Adrenal gland (tissue), 12 donors: ENCODE measurements around the gene SDF4. TPM values are rescaled to one million over a fixed set of nuclear protein-coding genes. Genes with fewer than 3 reads are reported as not detected.

Source experiments
- DNase-seq, 7 donors: peaks; one replicate each; pipeline ENCODE4 v3.0.0-alpha.2; 2019 to 2020
- H3K27ac ChIP-seq, 5 donors: fragments of 200-600 bp; sonication (generic) in 4 of 5; 1 replicate in 3 of 5; 2 replicates in 2 of 5; pipeline versions ENCODE4 v1.5.1 to v1.8.0; 2016 to 2020; ENCODE audit warnings: mild to moderate bottlenecking in 1 of 5
- H3K27me3 ChIP-seq: fragments of 200-600 bp; 2 replicates; pipeline ENCODE4 v1.8.0; 2021
- H3K36me3 ChIP-seq, 2 donors: fragments of 200-600 bp; replicated peaks in 1 of 2; 1 replicate in 1 of 2; 2 replicates in 1 of 2; pipeline versions ENCODE4 v1.5.1 to v1.8.0; 2018 to 2022
- H3K4me1 ChIP-seq, 2 donors: fragments of 200-600 bp; replicated peaks in 1 of 2; 1 replicate in 1 of 2; 2 replicates in 1 of 2; pipeline versions ENCODE4 v1.5.1 to v1.8.0; 2018 to 2021
- H3K4me3 ChIP-seq, 4 donors: fragments of 200-600 bp; sonication (generic) in 3 of 4; one replicate each; pipeline ENCODE4 v1.5.1; 2016 to 2018
- H3K9me3 ChIP-seq, 3 donors: fragments of 200-600 bp; sonication (generic) in 1 of 3; replicated peaks in 1 of 3; 1 replicate in 2 of 3; 2 replicates in 1 of 3; pipeline versions ENCODE4 v1.5.1 to v1.8.0; 2016 to 2021
- POLR2A ChIP-seq, 2 donors: fragments of 450-650 bp; IDR thresholded peaks; one replicate each; pipeline ENCODE4 v1.6.1; 2017; ENCODE audit warnings: antibody characterized with exemption in 2 of 2, mild to moderate bottlenecking in 2 of 2, moderate library complexity in 1 of 2
- WGBS, 4 donors: extraction: QIAGEN DNeasy Blood & Tissue Kit in 2 of 4; methylation state at CpG; one replicate each; pipeline versions ENCODE4 v1.1.5 to v1.1.7; 2013 to 2017; 5-methylcytosine and 5-hydroxymethylcytosine counted together
- intact Hi-C, 2 donors: fragments of 100-400 bp; cut with DNase I; formaldehyde crosslinking; loops; one replicate each; pipeline versions ENCODE4 v1.14.1 to v1.15.0; 2022 to 2023
- polyA plus RNA-seq, 3 donors: library from polyadenylated mRNA; stranded (reverse); fragments of 200-250 nt in 2 of 3; fragments of 350-450 nt in 1 of 3; fragmentation: Illumina TruSeq in 1 of 3; extraction: RNeasy Lipid Tissue Mini Kit (QIAGEN cat#74804) in 1 of 3; gene quantifications; one replicate each; pipeline ENCODE4 v1.2.3, GENCODE V29; 2013 to 2014
- total RNA-seq, 9 donors: library from RNA; depleted of rRNA in 4 of 9; stranded (reverse); fragments of >200 nt in 4 of 9; fragments of 120-200 nt in 1 of 9; fragmentation: NEBNext Ultra II Directional in 1 of 9; extraction: Animal tissue kit (Norgen Biotek cat#: 25700) in 1 of 9; gene quantifications; one replicate each; pipeline versions ENCODE4 v1.1.0 to v1.2.4, GENCODE V29; 2013 to 2023
- TF ChIP-seq, protein P1 (sequence below), 6 experiments: fragments of 450-650 bp in 4 of 6; fragments of 200-600 bp in 2 of 6; sonication (generic) in 1 of 6; IDR thresholded peaks; 1 replicate in 5 of 6; 2 replicates in 1 of 6; pipeline versions ENCODE4 v1.5.1 to v1.8.0; 2016 to 2021; ENCODE audit warnings: antibody characterized with exemption in 6 of 6, mild to moderate bottlenecking in 2 of 6, moderate library complexity in 1 of 6
- donor health status: healthy with polysubstance abuse.
- donor health status: Bipolar disorder and iron deficiency.
- donor health status: DM: yes; HTN: yes; CAD: no.
- donor health status: DM: no; HTN: no; CAD: no.
- donor health status: DM: no; HTN: no; CAD: no.
- donor health status: DM: yes; HTN: yes; CAD: no.

SDF4 gene
- total and polyA plus RNA-seq, 12 donors = 49.4 to 221 (median 142) TPM

DNA sequence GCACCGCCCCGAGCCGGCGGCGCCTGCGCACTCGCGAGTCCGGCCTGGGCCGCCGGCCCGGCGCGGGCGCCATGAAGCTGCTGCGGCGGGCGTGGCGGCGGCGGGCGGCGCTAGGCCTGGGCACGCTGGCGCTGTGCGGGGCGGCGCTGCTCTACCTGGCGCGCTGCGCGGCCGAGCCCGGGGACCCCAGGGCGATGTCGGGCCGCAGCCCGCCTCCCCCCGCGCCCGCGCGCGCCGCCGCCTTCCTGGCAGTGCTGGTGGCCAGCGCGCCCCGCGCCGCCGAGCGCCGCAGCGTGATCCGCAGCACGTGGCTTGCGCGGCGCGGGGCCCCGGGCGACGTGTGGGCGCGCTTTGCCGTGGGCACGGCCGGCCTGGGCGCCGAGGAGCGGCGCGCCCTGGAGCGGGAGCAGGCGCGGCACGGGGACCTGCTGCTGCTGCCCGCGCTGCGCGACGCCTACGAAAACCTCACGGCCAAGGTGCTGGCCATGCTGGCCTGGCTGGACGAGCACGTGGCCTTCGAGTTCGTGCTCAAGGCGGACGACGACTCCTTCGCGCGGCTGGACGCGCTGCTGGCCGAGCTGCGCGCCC, 501 bp upstream of the SDF4 start, which contains the start of gene B3GALT6:
Gene B3GALT6 (plus strand): TSS at position 30 of the 588 bp plus-strand sequence. CDS start 42 bp downstream, at position 72.
- Histone ChIP-seq H3K4me3 (peak within 1 kb of the TSS; percentile 66 to 92 (median 76)), H3K9me3 (no peaks in the 10 kb centered on the region), H3K27ac (peak within 1 kb of the TSS; percentile 79 to 94 (median 89)), H3K4me1 (peaks cover 21 to 30% of the 10 kb centered on the region in 2 donors), H3K36me3 (peaks cover 0 to 16% of the 10 kb centered on the region in 2 donors), H3K27me3 (no peaks in the 10 kb centered on the region)
- WGBS, 4 donors = 6 to 33% (median 7%) methylated on average over 8 to 100 of the region's 100 CpGs; no CpG with 5 or more reads in 1 of the 4 donors
- intact Hi-C loops = no loop called here
- TF ChIP-seq, protein P1, sequence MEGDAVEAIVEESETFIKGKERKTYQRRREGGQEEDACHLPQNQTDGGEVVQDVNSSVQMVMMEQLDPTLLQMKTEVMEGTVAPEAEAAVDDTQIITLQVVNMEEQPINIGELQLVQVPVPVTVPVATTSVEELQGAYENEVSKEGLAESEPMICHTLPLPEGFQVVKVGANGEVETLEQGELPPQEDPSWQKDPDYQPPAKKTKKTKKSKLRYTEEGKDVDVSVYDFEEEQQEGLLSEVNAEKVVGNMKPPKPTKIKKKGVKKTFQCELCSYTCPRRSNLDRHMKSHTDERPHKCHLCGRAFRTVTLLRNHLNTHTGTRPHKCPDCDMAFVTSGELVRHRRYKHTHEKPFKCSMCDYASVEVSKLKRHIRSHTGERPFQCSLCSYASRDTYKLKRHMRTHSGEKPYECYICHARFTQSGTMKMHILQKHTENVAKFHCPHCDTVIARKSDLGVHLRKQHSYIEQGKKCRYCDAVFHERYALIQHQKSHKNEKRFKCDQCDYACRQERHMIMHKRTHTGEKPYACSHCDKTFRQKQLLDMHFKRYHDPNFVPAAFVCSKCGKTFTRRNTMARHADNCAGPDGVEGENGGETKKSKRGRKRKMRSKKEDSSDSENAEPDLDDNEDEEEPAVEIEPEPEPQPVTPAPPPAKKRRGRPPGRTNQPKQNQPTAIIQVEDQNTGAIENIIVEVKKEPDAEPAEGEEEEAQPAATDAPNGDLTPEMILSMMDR (IDR thresholded peaks at IDR 0.05) = no peak
- TF ChIP-seq POLR2A (IDR thresholded peaks at IDR 0.05) = peak in 1 of 2 donors; percentile 77
- peak in 1 of 7 donors; percentile 31 for DNase-seq

DNA sequence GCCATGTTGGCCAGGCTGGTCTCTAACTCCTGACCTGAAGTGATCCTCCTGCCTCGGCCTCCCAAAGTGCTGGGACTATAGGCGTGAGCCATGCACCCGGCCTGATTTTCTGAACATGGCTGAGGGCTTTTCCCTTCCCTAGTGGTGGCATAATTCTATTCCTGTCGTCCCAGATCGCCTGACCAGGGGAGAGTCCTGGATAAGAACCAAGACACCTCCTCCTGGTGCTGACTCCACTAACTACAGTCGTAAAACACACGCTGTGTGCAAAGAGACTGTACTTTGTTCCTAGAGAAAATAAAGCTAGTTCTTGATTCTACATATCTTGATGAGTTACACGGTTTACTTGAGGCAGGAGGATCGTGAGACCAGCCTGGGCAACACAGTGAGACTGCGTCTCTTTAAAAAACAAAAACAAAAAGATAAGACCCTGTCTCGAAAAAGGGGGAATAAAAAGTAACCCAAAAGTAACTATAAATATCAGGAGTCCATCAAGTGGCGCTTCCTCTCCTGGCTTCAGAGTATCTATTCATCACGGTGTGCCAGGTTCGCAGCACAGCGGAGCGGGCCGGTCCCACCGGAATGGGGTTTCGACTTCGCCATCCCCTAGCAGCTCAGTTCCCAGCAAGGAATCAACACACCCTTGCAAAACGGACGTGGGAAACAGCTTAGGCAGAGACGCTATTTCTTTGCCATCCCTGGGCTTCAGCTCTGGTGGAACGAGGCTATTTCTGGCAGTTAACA, 973 bp downstream of the SDF4 start:
- H3K4me3 ChIP-seq = peak overlapping the region; percentile 66 to 92 (median 76)
- peaks cover 0 to 26% of the 10 kb centered on the region in 2 donors for H3K36me3 ChIP-seq
- DNase-seq = peak in 1 of 7 donors; percentile 31
- H3K9me3 ChIP-seq = no peaks in the 10 kb centered on the region
- H3K27ac ChIP-seq = peak overlapping the region in 4 of 5 donors; percentile 81 to 94 (median 90)
- H3K4me1 ChIP-seq = peaks cover 21 to 30% of the 10 kb centered on the region in 2 donors
- WGBS, 4 donors = 11 to 16% (median 13%) methylated on average over 18 to 24 of the region's 24 CpGs
- TF ChIP-seq, protein P1 (IDR thresholded peaks at IDR 0.05) = peak in 2 of 6 experiments; percentile 8 to 10
- TF ChIP-seq POLR2A (IDR thresholded peaks at IDR 0.05) = peak in 1 of 2 donors; percentile 4
- no peaks in the 10 kb centered on the region for H3K27me3 ChIP-seq
- intact Hi-C loops = no loop called here

DNA sequence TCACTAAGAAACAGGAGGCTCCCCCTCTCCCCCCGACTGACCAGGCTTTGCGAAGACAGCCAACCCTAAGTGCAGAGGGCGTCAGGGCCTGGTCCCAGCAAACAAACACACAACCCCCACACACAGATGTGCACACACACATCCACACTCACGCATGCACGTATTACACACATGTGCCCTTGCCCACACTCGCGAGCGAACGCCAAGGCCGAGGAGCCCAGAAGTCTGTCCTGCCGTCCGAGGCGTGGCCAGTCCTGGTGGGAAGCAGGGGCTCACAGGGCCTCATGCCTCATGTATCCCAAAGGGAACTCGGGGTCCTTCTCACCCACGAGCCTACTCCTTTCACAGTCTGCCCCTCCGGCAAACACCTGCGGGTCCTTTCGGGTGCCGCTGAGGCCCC, 2.0 kb downstream of the SDF4 start:
- H3K27me3 ChIP-seq = no peaks in the 10 kb centered on the region
- H3K27ac ChIP-seq = no peak overlapping the region
- H3K4me1 ChIP-seq = peaks cover 21 to 30% of the 10 kb centered on the region in 2 donors
- H3K9me3 ChIP-seq = no peaks in the 10 kb centered on the region
- H3K4me3 ChIP-seq = no peak overlapping the region
- intact Hi-C loops = no loop called here
- TF ChIP-seq POLR2A (IDR thresholded peaks at IDR 0.05) = no peak
- TF ChIP-seq, protein P1 (IDR thresholded peaks at IDR 0.05) = no peak
- DNase-seq = no peak
- 79 to 86% (median 82%) methylated on average over 17 to 19 of the region's 19 CpGs for WGBS, 4 donors
- peaks cover 0 to 31% of the 10 kb centered on the region in 2 donors for H3K36me3 ChIP-seq

DNA sequence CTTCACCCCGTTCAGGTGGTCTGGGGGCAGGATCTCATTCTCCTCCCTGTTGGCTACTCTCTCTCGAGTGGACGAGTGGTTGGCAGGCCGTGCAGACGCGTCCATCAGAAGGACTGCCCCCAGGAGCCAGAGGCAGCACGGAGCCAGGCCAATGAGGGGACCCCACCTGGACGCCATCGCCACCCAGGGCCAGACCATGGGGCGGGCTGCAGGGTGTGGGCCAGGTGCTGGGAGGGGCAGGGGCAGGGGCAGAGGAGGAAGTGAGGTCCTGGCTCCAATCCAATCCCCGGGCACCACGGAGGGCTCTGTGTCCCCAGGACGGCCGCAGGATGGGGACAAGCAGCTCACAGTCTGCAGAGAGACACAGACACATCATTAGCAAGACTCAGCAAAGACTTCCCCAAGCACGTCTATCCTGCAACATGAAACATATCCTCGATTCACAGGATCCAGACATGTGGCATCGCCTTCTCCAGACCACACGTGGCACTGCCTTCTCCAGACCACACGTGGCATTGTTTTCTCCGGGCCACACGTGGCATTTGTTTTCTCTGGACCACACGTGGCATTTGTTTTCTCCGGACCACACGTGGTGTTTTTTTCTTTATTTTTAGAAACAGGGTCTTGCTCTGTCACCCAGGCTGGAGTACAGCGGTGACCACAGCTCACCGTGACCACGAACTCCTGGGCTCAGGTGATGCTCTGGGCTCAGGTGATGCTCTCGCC, 3.0 kb downstream of the SDF4 start:
- H3K4me1 ChIP-seq = peaks cover 21 to 30% of the 10 kb centered on the region in 2 donors
- H3K27me3 ChIP-seq = no peaks in the 10 kb centered on the region
- H3K27ac ChIP-seq = no peak overlapping the region
- H3K4me3 ChIP-seq = no peak overlapping the region
- H3K36me3 ChIP-seq = peaks cover 0 to 40% of the 10 kb centered on the region in 2 donors
- H3K9me3 ChIP-seq = no peaks in the 10 kb centered on the region
- WGBS, 4 donors = 88 to 90% (median 88%) methylated on average over 19 to 28 of the region's 28 CpGs
- intact Hi-C loops = no loop called here
- TF ChIP-seq, protein P1 (IDR thresholded peaks at IDR 0.05) = no peak
- no peak for TF ChIP-seq POLR2A (IDR thresholded peaks at IDR 0.05)
- DNase-seq = no peak
